Measurements from ENCODE around the gene CCDC85A. TPM values are rescaled to one million over a fixed set of nuclear protein-coding genes. Genes with fewer than 3 reads are reported as not detected.

CCDC85A gene
- total RNA-seq, 1 donor from 2014 or later: 4.7 TPM

- Histone ChIP-seq H3K9me3 (no peaks in the 10 kb centered on the region), H3K27me3 (no peaks in the 10 kb centered on the region), H3K4me3 (no peak overlapping the region), H3K27ac (no peak overlapping the region), H3K36me3 (no peaks in the 10 kb centered on the region), H3K4me1 (no peaks in the 10 kb centered on the region)
- TF ChIP-seq POLR2AphosphoS5 (IDR thresholded peaks at IDR 0.05; ENCODE audit: insufficient read depth in 1 of 2, low read depth in 1 of 2): no peak
- TF ChIP-seq POLR2A (IDR thresholded peaks at IDR 0.05): no peak
- no peak for TF ChIP-seq CTCF (IDR thresholded peaks at IDR 0.05)
- intact Hi-C loops (cut with DNase I): no loop called here
- DNase-seq (ENCODE audit: extremely low spot score in 2 of 2): no peak
Measured at GRCh38 chr2:56224316-56224715, 40.5 kb downstream of the CCDC85A start.

GRCh38 chr2:56227811-56228210 is 44.0 kb downstream of the CCDC85A start:
- TF ChIP-seq POLR2A (IDR thresholded peaks at IDR 0.05) (no peak), CTCF (IDR thresholded peaks at IDR 0.05) (no peak), POLR2AphosphoS5 (IDR thresholded peaks at IDR 0.05; ENCODE audit: insufficient read depth in 1 of 2, low read depth in 1 of 2) (no peak)
- Histone ChIP-seq H3K27ac (no peak overlapping the region), H3K4me1 (peaks cover 10% of the 10 kb centered on the region), H3K27me3 (no peaks in the 10 kb centered on the region), H3K9me3 (no peaks in the 10 kb centered on the region), H3K36me3 (no peaks in the 10 kb centered on the region), H3K4me3 (no peak overlapping the region)
- intact Hi-C loops (cut with DNase I): no loop called here
- DNase-seq (ENCODE audit: extremely low spot score in 2 of 2): no peak

DNA sequence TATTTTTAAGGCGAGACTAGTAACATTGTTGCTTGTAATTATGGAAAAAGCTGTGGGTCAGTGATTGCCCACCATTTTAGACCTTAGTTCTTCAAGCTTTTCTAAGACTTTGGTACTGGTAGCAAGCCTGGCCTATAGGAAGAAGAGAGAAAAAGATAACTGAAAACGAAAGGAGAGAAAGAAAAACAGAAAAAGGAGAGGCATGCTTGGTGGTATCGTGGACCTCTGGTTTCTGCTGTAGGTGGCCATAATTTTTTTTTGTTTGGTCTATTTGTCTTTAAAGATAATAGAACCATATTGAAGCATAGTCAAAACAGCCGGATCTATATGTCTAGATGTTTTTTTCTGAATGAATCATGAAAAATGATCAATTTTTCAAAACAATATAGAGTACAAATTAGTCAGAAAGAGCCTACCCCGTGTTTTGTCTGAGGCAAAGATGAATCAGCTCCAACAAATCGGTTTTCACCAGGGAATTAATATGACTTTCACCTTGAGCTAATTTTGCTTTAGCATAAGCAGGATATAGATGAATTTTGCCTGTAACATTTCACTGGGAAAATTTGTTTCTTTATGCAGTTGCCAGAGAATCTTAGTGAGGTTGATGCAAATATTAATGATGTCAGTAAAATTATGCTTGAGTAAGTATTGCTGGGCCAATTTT is 45.7 kb downstream of the CCDC85A start:
- H3K4me3 ChIP-seq: no peak overlapping the region
- H3K4me1 ChIP-seq: peaks cover 10% of the 10 kb centered on the region
- no peaks in the 10 kb centered on the region for H3K27me3 ChIP-seq
- intact Hi-C loops (cut with DNase I): no loop called here
- no peaks in the 10 kb centered on the region for H3K36me3 ChIP-seq
- no peak for TF ChIP-seq CTCF (IDR thresholded peaks at IDR 0.05)
- TF ChIP-seq POLR2A (IDR thresholded peaks at IDR 0.05): no peak
- TF ChIP-seq POLR2AphosphoS5 (IDR thresholded peaks at IDR 0.05; ENCODE audit: insufficient read depth in 1 of 2, low read depth in 1 of 2): no peak
- no peak overlapping the region for H3K27ac ChIP-seq
- H3K9me3 ChIP-seq: no peaks in the 10 kb centered on the region
- DNase-seq (ENCODE audit: extremely low spot score in 2 of 2): no peak

GRCh38 chr2:56230156-56230555 is 46.4 kb downstream of the CCDC85A start:
- TF ChIP-seq CTCF (IDR thresholded peaks at IDR 0.05) (no peak), POLR2A (IDR thresholded peaks at IDR 0.05) (no peak), POLR2AphosphoS5 (IDR thresholded peaks at IDR 0.05; ENCODE audit: insufficient read depth in 1 of 2, low read depth in 1 of 2) (peak in 1 of 2 donors; percentile 29)
- no peaks in the 10 kb centered on the region for H3K9me3 ChIP-seq
- H3K4me1 ChIP-seq: peaks cover 10% of the 10 kb centered on the region
- H3K36me3 ChIP-seq: no peaks in the 10 kb centered on the region
- no peak overlapping the region for H3K4me3 ChIP-seq
- intact Hi-C loops (cut with DNase I): no loop called here
- DNase-seq (ENCODE audit: extremely low spot score in 2 of 2): no peak
- H3K27ac ChIP-seq: no peak overlapping the region
- H3K27me3 ChIP-seq: no peaks in the 10 kb centered on the region

- TF ChIP-seq CTCF (IDR thresholded peaks at IDR 0.05) (no peak), POLR2A (IDR thresholded peaks at IDR 0.05) (no peak), POLR2AphosphoS5 (IDR thresholded peaks at IDR 0.05; ENCODE audit: insufficient read depth in 1 of 2, low read depth in 1 of 2) (no peak)
- Histone ChIP-seq H3K27me3 (no peaks in the 10 kb centered on the region), H3K4me3 (no peak overlapping the region), H3K4me1 (peaks cover 10% of the 10 kb centered on the region), H3K36me3 (no peaks in the 10 kb centered on the region), H3K27ac (no peak overlapping the region), H3K9me3 (no peaks in the 10 kb centered on the region)
- DNase-seq (ENCODE audit: extremely low spot score in 2 of 2): no peak
- intact Hi-C loops (cut with DNase I): no loop called here
Measured at GRCh38 chr2:56231361-56231760, 47.6 kb downstream of the CCDC85A start.

All from vagina (tissue), 2 donors.